ENCODE results near the gene CCDC71. TPM values are rescaled to one million over a fixed set of nuclear protein-coding genes. Genes with fewer than 3 reads are reported as not detected.

CCDC71 gene
- polyA plus RNA-seq, 3 donors: 1.0 to 11.2 (median 1.2) TPM

GRCh38 chr3:49198161-49198560, 32.0 kb upstream of the CCDC71 start:
- H3K27me3 ChIP-seq (ENCODE audit: control insufficient read depth in 2 of 2, insufficient read depth in 2 of 2, low read length in 2 of 2): peaks cover 0 to 15% of the 10 kb centered on the region in 2 donors
- H3K36me3 ChIP-seq (replicated peaks in 1 of 2; ENCODE audit: control insufficient read depth in 1 of 2, insufficient read depth in 2 of 2, low read length in 2 of 2): no peaks in the 10 kb centered on the region
- H3K4me2 ChIP-seq (replicated peaks; ENCODE audit: extremely low read depth, low read length, poor library complexity, severe bottlenecking): no peak overlapping the region
- no peaks in the 10 kb centered on the region for H3K4me1 ChIP-seq (ENCODE audit: control insufficient read depth in 1 of 2, insufficient read depth in 2 of 2, low read length in 2 of 2)
- TF ChIP-seq CTCF (IDR thresholded peaks at IDR 0.05): no peak
- no peak for DNase-seq
- Mint-ChIP-seq H3K36me3 (peaks cover 0 to 2% of the 10 kb centered on the region in 2 donors), H3K4me3 (no peak overlapping the region), H3K9me3 (peaks cover 9 to 25% (median 16%) of the 10 kb centered on the region in 7 donors), H3K27me3 (ENCODE audit: low read depth in 3 of 3) (peaks cover 7 to 29% (median 18%) of the 10 kb centered on the region in 3 donors), H3K4me1 (no peaks in the 10 kb centered on the region), H3K27ac (no peak overlapping the region)
- WGBS (ENCODE audit: insufficient coverage): 100% methylated on average over 2 of the region's 3 CpGs
- H3K27ac ChIP-seq (ENCODE audit: low read depth in 1 of 2, low read length in 2 of 2): no peak overlapping the region
- no peak overlapping the region for H2AFZ ChIP-seq (ENCODE audit: insufficient read depth, low read depth, low read length, poor library complexity, severe bottlenecking)
- H4K20me1 ChIP-seq (ENCODE audit: insufficient read depth, low read length): no peaks in the 10 kb centered on the region
- intact Hi-C loops (cut with micrococcal nuclease): no loop called here
- no peaks in the 10 kb centered on the region for H3K79me2 ChIP-seq (ENCODE audit: insufficient read depth, low read length)
- H3K4me3 ChIP-seq (replicated peaks in 1 of 3; ENCODE audit: low read depth in 2 of 3, low read length in 3 of 3): no peak overlapping the region
- no peak overlapping the region for H3K9ac ChIP-seq (ENCODE audit: insufficient read depth, low read length, poor library complexity, severe bottlenecking)
- H3K9me3 ChIP-seq (replicated peaks in 1 of 2; ENCODE audit: control insufficient read depth in 1 of 2, insufficient read depth in 1 of 2, low read length in 2 of 2): peaks cover 4 to 13% of the 10 kb centered on the region in 2 donors

GRCh38 chr3:49191741-49192140, 25.6 kb upstream of the CCDC71 start:
- H3K27me3 Mint-ChIP-seq (ENCODE audit: low read depth in 3 of 3): peaks cover 3 to 9% (median 3%) of the 10 kb centered on the region in 3 donors
- no peaks in the 10 kb centered on the region for H3K36me3 ChIP-seq (replicated peaks in 1 of 2; ENCODE audit: control insufficient read depth in 1 of 2, insufficient read depth in 2 of 2, low read length in 2 of 2)
- WGBS (ENCODE audit: insufficient coverage): no CpG with 5 or more reads among the region's 1 CpG
- no peaks in the 10 kb centered on the region for H3K4me1 ChIP-seq (ENCODE audit: control insufficient read depth in 1 of 2, insufficient read depth in 2 of 2, low read length in 2 of 2)
- no peaks in the 10 kb centered on the region for H3K36me3 Mint-ChIP-seq
- no peak overlapping the region for H3K4me2 ChIP-seq (replicated peaks; ENCODE audit: extremely low read depth, low read length, poor library complexity, severe bottlenecking)
- intact Hi-C loops (cut with micrococcal nuclease): no loop called here
- H3K9me3 ChIP-seq (replicated peaks in 1 of 2; ENCODE audit: control insufficient read depth in 1 of 2, insufficient read depth in 1 of 2, low read length in 2 of 2): no peaks in the 10 kb centered on the region
- no peak overlapping the region for H3K27ac Mint-ChIP-seq
- no peak for DNase-seq
- no peaks in the 10 kb centered on the region for H3K79me2 ChIP-seq (ENCODE audit: insufficient read depth, low read length)
- peaks cover 0 to 4% (median 2%) of the 10 kb centered on the region in 7 donors for H3K9me3 Mint-ChIP-seq
- no peak for TF ChIP-seq CTCF (IDR thresholded peaks at IDR 0.05)
- H4K20me1 ChIP-seq (ENCODE audit: insufficient read depth, low read length): no peaks in the 10 kb centered on the region
- no peak overlapping the region for H2AFZ ChIP-seq (ENCODE audit: insufficient read depth, low read depth, low read length, poor library complexity, severe bottlenecking)
- no peak overlapping the region for H3K4me3 Mint-ChIP-seq
- H3K9ac ChIP-seq (ENCODE audit: insufficient read depth, low read length, poor library complexity, severe bottlenecking): no peak overlapping the region
- H3K27ac ChIP-seq (ENCODE audit: low read depth in 1 of 2, low read length in 2 of 2): no peak overlapping the region
- H3K4me1 Mint-ChIP-seq: no peaks in the 10 kb centered on the region
- H3K27me3 ChIP-seq (ENCODE audit: control insufficient read depth in 2 of 2, insufficient read depth in 2 of 2, low read length in 2 of 2): no peaks in the 10 kb centered on the region
- H3K4me3 ChIP-seq (replicated peaks in 1 of 3; ENCODE audit: low read depth in 2 of 3, low read length in 3 of 3): no peak overlapping the region

All from CD14-positive monocyte (primary cell).